HG02678 (cell line): ENCODE measurements around the gene SALL2.
"Not testable (repeated sequence)": the region's sequence is repeated elsewhere in the genome, so short reads cannot be mapped to it uniquely, and the experiment has no call there.

Experiments
- ATAC-seq: cut with Tn5 transposase; IDR thresholded peaks from one replicate; pipeline ENCODE4 v1.9.1; 2021; ENCODE audit warnings: mild to moderate bottlenecking, moderate library complexity; ENCODE audit not compliant: unreplicated experiment

The SALL2 gene

GRCh38 chr14:21525962-21526671 lies at the start of gene SALL2:
SALL2 (minus strand) TSS chr14:21526346; CDS start chr14:21526127, 219 bp downstream.
- peak; percentile 64 for ATAC-seq

GRCh38 chr14:21575661-21576060 lies 49.5 kb upstream of the SALL2 start:
- ATAC-seq = no peak

- no peak for ATAC-seq
Measured at GRCh38 chr14:21572604-21573003, 46.5 kb upstream of the SALL2 start.

DNA sequence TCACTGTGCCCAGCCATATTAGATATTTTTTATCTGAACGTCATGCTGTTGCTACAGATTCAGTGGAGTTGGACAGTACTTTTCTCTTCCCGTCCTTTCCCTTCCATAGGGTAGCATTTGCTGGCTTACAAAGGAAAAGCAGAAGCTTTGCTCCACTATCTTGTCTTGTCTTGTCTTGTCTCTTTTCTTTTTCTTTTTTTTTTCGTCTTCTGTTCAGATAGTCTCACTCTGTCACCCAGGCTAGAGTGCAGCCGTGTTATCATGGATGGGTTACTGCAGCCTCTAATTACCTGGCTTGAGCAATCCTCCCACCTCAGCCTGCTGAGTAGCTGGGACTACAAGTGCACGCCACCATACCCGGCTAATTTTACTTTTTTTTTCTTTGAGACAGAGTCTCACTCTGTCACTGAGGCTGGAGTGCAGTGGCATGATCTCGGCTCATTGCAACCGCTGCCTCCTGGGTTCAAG lies 32.6 kb upstream of the SALL2 start:
- no peak for ATAC-seq

GRCh38 chr14:21557084-21557901 lies 31.1 kb upstream of the SALL2 start:
- ATAC-seq = no peak

DNA sequence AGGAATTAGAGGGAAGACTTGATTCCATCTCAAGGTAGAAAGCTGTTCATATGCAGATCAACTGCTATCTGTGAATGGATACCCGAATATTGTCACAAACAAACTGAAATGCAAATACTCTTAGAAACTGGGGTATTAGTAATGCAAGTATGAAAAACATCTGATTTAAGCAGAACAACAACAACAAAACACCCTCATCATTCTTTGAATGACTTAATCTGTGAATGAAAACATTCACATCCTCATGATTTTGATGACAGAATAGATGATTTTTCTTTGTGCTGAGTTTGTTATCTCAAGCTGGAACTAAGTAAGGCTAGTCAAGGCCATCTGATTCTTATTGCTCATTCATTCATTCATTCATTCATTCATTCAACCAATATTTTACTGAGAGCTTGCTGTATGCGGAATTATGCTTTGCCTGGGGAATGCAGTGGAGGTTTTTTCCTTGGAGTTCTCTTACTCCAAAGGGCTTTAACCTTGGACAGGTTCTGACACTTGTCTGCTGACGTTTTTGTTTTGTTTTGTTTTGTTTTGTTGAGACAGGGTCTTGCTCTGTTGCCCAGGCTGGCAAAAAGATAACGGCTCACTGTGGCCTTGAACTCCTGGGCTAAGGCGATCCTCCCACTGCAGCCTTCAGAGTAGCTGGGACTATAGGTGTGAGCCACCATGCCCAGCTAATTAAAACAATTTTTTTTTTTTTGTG lies 30.4 kb upstream of the SALL2 start:
- no peak for ATAC-seq

- ATAC-seq = no peak
Measured at GRCh38 chr14:21553266-21553665, 27.1 kb upstream of the SALL2 start.

GRCh38 chr14:21544588-21544987 lies 18.4 kb upstream of the SALL2 start:
- not testable (repeated sequence) for ATAC-seq

GRCh38 chr14:21543963-21544362 lies 17.8 kb upstream of the SALL2 start:
- ATAC-seq = no peak

- no peak for ATAC-seq
Measured at GRCh38 chr14:21543521-21543960, 17.4 kb upstream of the SALL2 start.

- ATAC-seq = no peak
Measured at GRCh38 chr14:21541413-21542074, 15.4 kb upstream of the SALL2 start.

DNA sequence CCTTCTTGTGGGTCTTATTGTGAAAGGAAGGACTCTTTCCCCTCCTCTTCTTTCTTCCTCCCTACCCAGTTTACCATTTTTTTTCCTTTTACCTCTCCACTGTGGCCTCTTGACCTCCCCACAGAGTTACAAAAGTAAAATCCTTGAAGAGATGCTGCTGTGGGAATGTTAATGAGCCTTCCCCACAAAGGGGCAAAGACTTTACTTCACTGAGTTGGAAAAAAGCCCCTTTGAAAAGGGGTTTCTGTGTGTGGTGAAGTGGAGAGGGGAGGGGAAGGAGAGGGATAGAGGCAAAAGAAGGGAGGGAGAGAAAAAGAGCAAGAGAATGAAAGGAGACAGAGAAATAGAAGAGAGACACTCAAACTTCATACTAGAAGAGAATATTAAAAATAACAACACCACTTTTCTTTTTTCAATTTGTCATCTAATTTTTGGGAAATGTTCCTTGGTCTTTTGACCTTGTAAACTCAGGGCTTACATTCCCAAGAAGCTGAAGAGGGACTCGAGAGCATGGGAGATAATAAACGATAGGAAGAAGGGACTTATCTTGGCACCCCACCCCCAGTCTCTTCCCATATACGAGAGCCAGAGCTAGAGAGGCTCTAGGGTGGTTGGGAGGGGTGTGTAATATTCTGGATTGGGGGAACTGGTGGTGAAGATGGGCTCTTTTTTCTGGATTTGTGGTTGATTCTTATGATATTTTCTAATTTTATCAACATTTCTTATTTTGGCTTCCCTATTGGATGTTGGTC lies 13.2 kb upstream of the SALL2 start:
- ATAC-seq = no peak

- ATAC-seq = no peak
Measured at GRCh38 chr14:21537090-21537424, 10.9 kb upstream of the SALL2 start.

GRCh38 chr14:21536418-21537089 lies 10.4 kb upstream of the SALL2 start:
- ATAC-seq = no peak

DNA sequence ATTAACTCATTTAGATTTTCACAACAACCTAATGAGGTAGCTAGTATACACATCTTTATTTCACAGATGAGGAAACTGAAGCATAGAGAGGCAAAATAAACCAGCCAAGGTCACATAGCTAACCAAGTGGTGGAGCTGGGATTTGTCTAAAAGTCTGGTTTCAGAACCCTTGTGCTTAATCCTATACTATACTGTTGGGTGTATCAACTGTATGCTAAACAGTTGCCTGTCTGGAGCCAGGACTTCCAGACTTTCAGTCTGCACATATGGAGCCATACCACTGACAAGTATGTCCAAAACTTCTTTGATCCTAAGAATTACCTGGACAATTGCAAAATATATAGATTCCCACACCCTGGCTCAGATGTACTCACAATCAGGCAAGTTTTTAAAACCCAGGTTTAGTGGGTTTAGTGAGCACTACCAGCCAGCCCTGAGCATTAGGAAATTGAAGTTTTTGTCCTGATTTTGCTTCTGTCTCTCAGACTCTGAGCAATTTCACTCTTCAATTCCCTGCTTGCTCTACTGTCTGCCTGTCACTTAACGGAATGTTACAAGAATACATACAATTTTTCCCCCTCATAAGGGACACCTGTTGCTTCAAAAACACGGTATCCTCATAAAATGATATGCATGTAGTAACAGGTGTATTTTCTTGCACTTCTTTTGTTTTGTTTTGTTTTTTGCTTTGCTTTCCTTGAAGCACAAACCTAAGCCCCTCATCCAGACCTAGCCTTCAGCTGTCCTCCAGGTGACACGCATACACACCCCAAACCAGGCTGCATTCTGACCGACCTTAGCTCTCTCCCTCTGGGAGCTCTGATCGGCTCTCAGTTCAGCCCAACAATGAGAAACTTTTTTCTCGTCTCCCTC lies 9.6 kb upstream of the SALL2 start:
- ATAC-seq = no peak

DNA sequence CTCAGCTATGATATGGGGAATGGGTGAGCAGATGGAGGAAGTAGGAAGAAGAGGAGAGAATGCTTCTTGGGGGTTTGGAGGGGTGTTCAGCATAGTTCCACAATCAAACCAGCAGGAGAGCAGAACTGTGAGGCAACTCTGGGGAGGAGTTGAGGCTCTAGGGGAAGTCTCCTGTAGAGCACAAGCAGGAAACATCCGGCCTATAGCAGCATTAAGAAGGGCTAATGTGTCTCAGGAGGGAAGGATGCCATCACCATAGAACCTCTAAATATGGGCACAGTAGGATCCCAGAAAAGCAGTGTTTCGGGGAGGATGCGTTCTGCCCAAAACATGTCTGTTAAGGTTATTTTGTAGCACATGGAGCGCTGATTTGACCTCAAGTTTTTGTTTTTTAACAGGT lies 8.4 kb upstream of the SALL2 start:
- ATAC-seq = no peak

GRCh38 chr14:21533294-21533693 lies 7.1 kb upstream of the SALL2 start:
- no peak for ATAC-seq

DNA sequence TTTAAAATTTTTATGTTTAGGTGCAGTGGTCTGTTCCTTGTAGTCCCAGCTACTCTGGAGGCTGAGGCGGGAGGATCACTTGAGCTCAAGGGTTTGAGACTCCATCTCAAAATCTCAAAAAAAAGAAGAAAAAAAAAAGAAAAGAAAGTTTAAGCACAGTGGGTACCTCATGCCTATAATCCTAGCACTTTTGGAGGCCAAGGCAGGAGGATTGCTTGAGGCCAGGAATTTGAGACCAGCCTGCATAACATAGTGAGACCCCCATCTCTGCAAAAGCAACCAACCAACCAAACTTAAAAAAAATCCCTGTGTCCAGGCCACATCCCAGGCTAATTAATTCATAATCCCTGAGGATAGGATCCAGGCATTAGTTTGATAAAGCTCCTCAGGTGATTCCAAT lies 3.4 kb upstream of the SALL2 start:
- no peak for ATAC-seq
